NCI-H2081 (cell line): ENCODE measurements around the gene SMIM33.
"Not testable (repeated sequence)": the region's sequence is repeated elsewhere in the genome, so short reads cannot be mapped to it uniquely, and the experiment has no call there.

Experiments
- DNase-seq, 2 experiments: peaks; one replicate each; lab custom pipeline; 2025; lab: John Stamatoyannopoulos, UW

Gene SMIM33

GRCh38 chr5:139470821-139471300, at the start of gene SMIM33:
Gene SMIM33, plus strand, starts transcription at chr5:139471004. Its CDS starts 118 bp downstream, at chr5:139471122.
- no peak for DNase-seq

GRCh38 chr5:139422307-139422893, 48.4 kb upstream of the SMIM33 start:
- DNase-seq = peak; percentile 42 to 55

- no peak for DNase-seq
These were observed 45.3 kb upstream of the SMIM33 start for GRCh38 chr5:139425497-139425896.

- DNase-seq = no peak
These were observed 44.5 kb upstream of the SMIM33 start for GRCh38 chr5:139426203-139426885.

- DNase-seq = no peak
These were observed 40.8 kb upstream of the SMIM33 start for GRCh38 chr5:139430015-139430414.

- no peak for DNase-seq
These were observed 39.1 kb upstream of the SMIM33 start for GRCh38 chr5:139431706-139432105.

- no peak for DNase-seq
These were observed 35.1 kb upstream of the SMIM33 start for GRCh38 chr5:139435676-139436075.

GRCh38 chr5:139438707-139439012, 32.1 kb upstream of the SMIM33 start:
- DNase-seq = no peak

- peak; percentile 83 to 88 for DNase-seq
These were observed 31.5 kb upstream of the SMIM33 start, which contains the start of gene DNAJC18 for GRCh38 chr5:139439013-139439903. Gene DNAJC18, minus strand, starts transcription at chr5:139439525. Its CDS starts 80 bp downstream, at chr5:139439445.

GRCh38 chr5:139440416-139440815, 30.4 kb upstream of the SMIM33 start:
- DNase-seq = not testable (repeated sequence)

- no peak for DNase-seq
These were observed 26.9 kb upstream of the SMIM33 start for GRCh38 chr5:139443831-139444453.

GRCh38 chr5:139445325-139446170, 25.3 kb upstream of the SMIM33 start:
- DNase-seq = no peak

GRCh38 chr5:139446956-139447779, 23.6 kb upstream of the SMIM33 start:
- DNase-seq = no peak

GRCh38 chr5:139451176-139451575, 19.6 kb upstream of the SMIM33 start:
- DNase-seq = no peak

- DNase-seq = no peak
These were observed 18.7 kb upstream of the SMIM33 start for GRCh38 chr5:139451878-139452660.

- DNase-seq = no peak
These were observed 16.9 kb upstream of the SMIM33 start for GRCh38 chr5:139453683-139454567.

GRCh38 chr5:139454568-139455290, 16.1 kb upstream of the SMIM33 start:
- no peak for DNase-seq

- DNase-seq = no peak
These were observed 14.0 kb upstream of the SMIM33 start for GRCh38 chr5:139456776-139457175.
